IMR-90 (cell line): Measurements from ENCODE around the gene FNDC3B. TPM values are rescaled to one million over a fixed set of nuclear protein-coding genes. Genes with fewer than 3 reads are reported as not detected.

Source experiments
- ATAC-seq: fragments of 200-7000 bp; cut with Tn5 transposase; 2 replicates; pipeline ENCODE4 v1.9.1; 2020; ENCODE audit warnings: low read depth, mild to moderate bottlenecking, moderate library complexity
- BruUV-seq: library from RNA; stranded (reverse); fragments of 400-500 nt; replicated peaks from 2 replicates; lab custom pipeline; 2021; lab: Mats Ljungman, UMichigan
- CTCF ChIA-PET: fragments of 300-600 bp; formaldehyde crosslinking; extraction: SDS; loops from one replicate; lab custom pipeline; 2021; ENCODE audit warnings: antibody characterized with exemption; lab: Yijun Ruan, JAX
- POLR2A ChIA-PET: fragments of 300-600 bp; sonication (Branson Sonifier 250); formaldehyde crosslinking; loops from one replicate; lab custom pipeline; 2022; ENCODE audit warnings: antibody characterized with exemption; ENCODE audit not compliant: unreplicated experiment; lab: Charles Lee
- DNase-seq: peaks from one replicate; pipeline ENCODE4 v3.0.0; 2013
- H2AFZ ChIP-seq: replicated peaks from 2 replicates; pipeline ENCODE3; 2013; ENCODE audit warnings: low read length, mild to moderate bottlenecking; ENCODE audit not compliant: poor library complexity
- H2AK5ac ChIP-seq: 2 replicates; pipeline ENCODE4 v1.6.1; 2013; ENCODE audit warnings: low read depth, low read length, inconsistent platforms
- H2AK9ac ChIP-seq: replicated peaks from 2 replicates; pipeline ENCODE3; 2013; ENCODE audit warnings: mild to moderate bottlenecking, low read depth, low read length, moderate library complexity; ENCODE audit not compliant: poor library complexity
- H2BK120ac ChIP-seq: 2 replicates; pipeline ENCODE4 v1.6.1; 2013; ENCODE audit warnings: low read depth, low read length, inconsistent platforms
- H2BK15ac ChIP-seq: 3 replicates; pipeline ENCODE4 v1.6.1; 2013; ENCODE audit warnings: low read depth, low read length, inconsistent platforms
- H2BK20ac ChIP-seq: 2 replicates; pipeline ENCODE4 v1.6.1; 2013; ENCODE audit warnings: low read depth, mild to moderate bottlenecking, inconsistent platforms, low read length, moderate library complexity
- H2BK5ac ChIP-seq: 2 replicates; pipeline ENCODE4 v1.6.1; 2013; ENCODE audit warnings: mild to moderate bottlenecking, low read depth, low read length, inconsistent platforms; ENCODE audit not compliant: poor library complexity, severe bottlenecking
- H3K14ac ChIP-seq: replicated peaks from 2 replicates; pipeline ENCODE4 v1.6.1; 2013; ENCODE audit warnings: low read depth, low read length, inconsistent platforms
- H3K18ac ChIP-seq: 2 replicates; pipeline ENCODE4 v1.6.1; 2013; ENCODE audit warnings: low read depth, low read length, control low read depth
- H3K23ac ChIP-seq: 2 replicates; pipeline ENCODE4 v1.6.1; 2013; ENCODE audit warnings: low read depth, low read length, inconsistent platforms
- H3K27ac ChIP-seq: 2 replicates; pipeline ENCODE4 v1.5.1; 2013; ENCODE audit warnings: mild to moderate bottlenecking, control low read depth, low read length; ENCODE audit not compliant: insufficient read depth
- H3K27me3 ChIP-seq: 2 replicates; pipeline ENCODE4 v1.6.1; 2013; ENCODE audit warnings: low read length; ENCODE audit not compliant: control insufficient read depth, insufficient read depth
- H3K36me3 ChIP-seq: 2 replicates; pipeline ENCODE4 v1.6.1; 2013; ENCODE audit warnings: low read length, mixed read lengths; ENCODE audit not compliant: control insufficient read depth, insufficient read depth
- H3K4ac ChIP-seq: 2 replicates; pipeline ENCODE4 v1.6.1; 2013; ENCODE audit warnings: low read depth, low read length, inconsistent platforms
- H3K4me1 ChIP-seq: 2 replicates; pipeline ENCODE4 v1.6.1; 2013; ENCODE audit warnings: low read length, mixed read lengths; ENCODE audit not compliant: control insufficient read depth, insufficient read depth
- H3K4me2 ChIP-seq: 2 replicates; pipeline ENCODE4 v1.6.1; 2013; ENCODE audit warnings: low read depth, mild to moderate bottlenecking, control low read depth, low read length, moderate library complexity
- H3K4me3 ChIP-seq: 2 replicates; pipeline ENCODE4 v1.5.1; 2013; ENCODE audit warnings: low read depth, mild to moderate bottlenecking, control low read depth, low read length, moderate library complexity; ENCODE audit not compliant: insufficient read depth
- H3K56ac ChIP-seq: 2 replicates; pipeline ENCODE4 v1.6.1; 2013; ENCODE audit warnings: low read length, inconsistent platforms; ENCODE audit not compliant: insufficient read depth; ENCODE audit errors: extremely low read depth
- H3K79me1 ChIP-seq, 2 experiments: 2 replicates each; pipeline ENCODE4 v1.6.1; 2013; ENCODE audit warnings: low read length in 2 of 2, inconsistent platforms in 1 of 2, low read depth in 1 of 2
- H3K9ac ChIP-seq: 2 replicates; pipeline ENCODE4 v1.6.1; 2013; ENCODE audit warnings: low read depth, low read length, control low read depth
- H3K9me1 ChIP-seq: 2 replicates; pipeline ENCODE4 v1.6.1; 2013; ENCODE audit warnings: low read length, inconsistent platforms; ENCODE audit not compliant: insufficient read depth
- H3K9me3 ChIP-seq: 2 replicates; pipeline ENCODE4 v1.6.1; 2013; ENCODE audit warnings: low read length; ENCODE audit not compliant: control insufficient read depth, insufficient read depth
- H4K20me1 ChIP-seq: 2 replicates; pipeline ENCODE4 v1.6.1; 2013; ENCODE audit warnings: low read length, inconsistent platforms; ENCODE audit not compliant: insufficient read depth
- H4K5ac ChIP-seq: 2 replicates; pipeline ENCODE4 v1.6.1; 2013; ENCODE audit warnings: mild to moderate bottlenecking, low read depth, low read length, control low read depth
- H4K8ac ChIP-seq, 2 experiments: 2 replicates each; pipeline ENCODE4 v1.6.1; 2013; ENCODE audit warnings: low read depth in 2 of 2, low read length in 2 of 2, control low read depth in 1 of 2, inconsistent platforms in 1 of 2
- H4K91ac ChIP-seq: 2 replicates; pipeline ENCODE4 v1.6.1; 2013; ENCODE audit warnings: low read depth, low read length, inconsistent platforms; ENCODE audit not compliant: insufficient read depth
- BHLHE40 ChIP-seq: fragments of 150-350 bp; IDR thresholded peaks from 2 replicates; pipeline ENCODE4 v1.6.1; 2016; ENCODE audit warnings: mild to moderate bottlenecking, low read depth, low read length
- CEBPB ChIP-seq: IDR thresholded peaks from 2 replicates; pipeline ENCODE4 v1.6.1; 2012; ENCODE audit warnings: low read depth, low read length, improper control_type of control experiment
- CTCF ChIP-seq: conservative IDR thresholded peaks from 2 replicates; pipeline ENCODE4 v1.5.1; 2012; ENCODE audit warnings: mild to moderate bottlenecking, low read depth, low read length, improper control_type of control experiment
- ELK1 ChIP-seq: fragments of 150-350 bp; IDR thresholded peaks from 2 replicates; pipeline ENCODE4 v1.6.1; 2016; ENCODE audit warnings: low read depth, mild to moderate bottlenecking, low read length, moderate library complexity, borderline replicate concordance
- MAFK ChIP-seq: IDR thresholded peaks from 2 replicates; pipeline ENCODE4 v1.6.1; 2012; ENCODE audit warnings: low read depth, low read length, improper control_type of control experiment
- MAZ ChIP-seq: IDR thresholded peaks from 2 replicates; pipeline ENCODE4 v1.6.1; 2012; ENCODE audit warnings: low read depth, mild to moderate bottlenecking, low read length, improper control_type of control experiment, moderate library complexity, borderline replicate concordance
- NFE2L2 ChIP-seq: fragments of 150-350 bp; IDR thresholded peaks from 2 replicates; pipeline ENCODE4 v1.6.1; 2016; ENCODE audit warnings: low read depth, mild to moderate bottlenecking, low read length
- RAD21 ChIP-seq: IDR thresholded peaks from 2 replicates; pipeline ENCODE4 v1.6.1; 2012; ENCODE audit warnings: low read length, improper control_type of control experiment
- RCOR1 ChIP-seq: IDR thresholded peaks from 2 replicates; pipeline ENCODE4 v1.6.1; 2012; ENCODE audit warnings: mild to moderate bottlenecking, low read length, improper control_type of control experiment; ENCODE audit not compliant: insufficient replicate concordance
- RFX5 ChIP-seq: IDR thresholded peaks from 2 replicates; pipeline ENCODE4 v1.8.0; 2012; ENCODE audit warnings: low read depth, mild to moderate bottlenecking, low read length, moderate library complexity
- SMC3 ChIP-seq: fragments of 150-350 bp; IDR thresholded peaks from 2 replicates; pipeline ENCODE4 v1.6.1; 2016; ENCODE audit warnings: low read depth, mild to moderate bottlenecking, antibody characterized with exemption, low read length, moderate library complexity
- USF2 ChIP-seq: fragments of 150-350 bp; IDR thresholded peaks from 2 replicates; pipeline ENCODE4 v1.6.1; 2017; ENCODE audit warnings: mild to moderate bottlenecking, antibody characterized with exemption, low read length, low read depth
- WGBS, 2 experiments: methylation state at CpG; one replicate each; pipeline versions ENCODE4 v1.1.5 to v1.1.7; 2013; ENCODE audit warnings: missing lambda C conversion rate in 2 of 2; ENCODE audit not compliant: insufficient read length in 1 of 2; ENCODE audit errors: extremely low coverage in 2 of 2; 5-methylcytosine and 5-hydroxymethylcytosine counted together
- dilution Hi-C: fragments of 300-500 bp; cut with HindIII; formaldehyde crosslinking; loops from one replicate; pipeline ENCODE4 v1.14.3; 2018; ENCODE audit warnings: low sequenced_read_pairs; ENCODE audit not compliant: unreplicated experiment
- in situ Hi-C: fragments of 300-500 bp; cut with MboI; formaldehyde crosslinking; loops from 3 replicates; pipeline ENCODE4 v1.14.3; 2019; ENCODE audit warnings: low sequenced_read_pairs, inconsistent platforms, mixed read lengths
- intact Hi-C: fragments of 100-400 bp; cut with micrococcal nuclease; formaldehyde crosslinking; loops from 2 replicates; pipeline ENCODE4 v1.10.0; 2022
- polyA plus RNA-seq, 3 experiments: library from polyadenylated mRNA; depleted of rRNA; stranded (reverse); fragments of >200 nt; gene quantifications; 2 replicates each; pipeline ENCODE4 v1.2.3, GENCODE V29; 2012; ENCODE audit warnings: low replicate concordance in 1 of 3
- total RNA-seq: library from RNA; depleted of rRNA; stranded (reverse); fragments of >200 nt; gene quantifications from 2 replicates; pipeline ENCODE4 v1.2.3, GENCODE V29; 2012

FNDC3B gene
- total and polyA plus RNA-seq, 2 of the 4 experiments (the other 2 are of a cell fraction) = 23.9 to 150 TPM

- H3K27me3 ChIP-seq = no peaks in the 10 kb centered on the region
- WGBS, 2 experiments = no CpG with 5 or more reads among the region's 4 CpGs
- no peak for TF ChIP-seq CEBPB
- TF ChIP-seq RAD21 = no peak
- TF ChIP-seq MAFK = no peak
- TF ChIP-seq RCOR1 = no peak
- TF ChIP-seq NFE2L2 = no peak
- no peak for TF ChIP-seq MAZ
- no peak for TF ChIP-seq USF2
- no peak for TF ChIP-seq BHLHE40
- TF ChIP-seq CTCF = no peak
- no peak for TF ChIP-seq RFX5
- TF ChIP-seq SMC3 = no peak
- TF ChIP-seq ELK1 = no peak
- H2BK120ac ChIP-seq = no peak overlapping the region
- peaks cover 36% of the 10 kb centered on the region for H3K9me1 ChIP-seq
- H4K5ac ChIP-seq = no peak overlapping the region
- H3K4me2 ChIP-seq = no peak overlapping the region
- dilution Hi-C loops = no loop called here
- no peak overlapping the region for H4K91ac ChIP-seq
- H2AK9ac ChIP-seq = no peak overlapping the region
- H2BK20ac ChIP-seq = no peak overlapping the region
- in situ Hi-C loops = no loop called here
- BruUV-seq = no TSS peak
- H2BK5ac ChIP-seq = no peak overlapping the region
- no peak overlapping the region for H3K27ac ChIP-seq
- peaks cover 31% of the 10 kb centered on the region for H4K20me1 ChIP-seq
- peaks cover 24% of the 10 kb centered on the region for H3K36me3 ChIP-seq
- no peak overlapping the region for H2BK15ac ChIP-seq
- H3K9ac ChIP-seq = no peak overlapping the region
- H3K4ac ChIP-seq = no peak overlapping the region
- H2AFZ ChIP-seq = no peak overlapping the region
- H3K79me1 ChIP-seq = peaks cover 10 to 66% of the 10 kb centered on the region in 2 experiments
- H3K4me3 ChIP-seq = no peak overlapping the region
- no peaks in the 10 kb centered on the region for H3K9me3 ChIP-seq
- ChIA-PET CTCF (no interaction called here), POLR2A (no interaction called here)
- ATAC-seq (no peak), DNase-seq (no peak)
- H3K14ac ChIP-seq = no peak overlapping the region
- no peak overlapping the region for H2AK5ac ChIP-seq
- no peak overlapping the region for H3K18ac ChIP-seq
- H4K8ac ChIP-seq = no peak overlapping the region
- intact Hi-C loops = no loop called here
- no peak overlapping the region for H3K23ac ChIP-seq
- H3K4me1 ChIP-seq = peaks cover 22% of the 10 kb centered on the region
- H3K56ac ChIP-seq = no peak overlapping the region
Observed at GRCh38 chr3:172303181-172303580, 263.8 kb downstream of the FNDC3B start.
